ENCODE measurements around the gene KIT. TPM values are rescaled to one million over a fixed set of nuclear protein-coding genes. Genes with fewer than 3 reads are reported as not detected.

Gene KIT
- total RNA-seq, 1 experiment from 2014 or later = not detected

- Histone ChIP-seq H3K27ac (ENCODE audit: low read depth, low read length) (no peak overlapping the region), H3K36me3 (ENCODE audit: control insufficient read depth in 1 of 2, insufficient read depth in 2 of 2, low read length in 2 of 2) (no peaks in the 10 kb centered on the region), H3K9me3 (ENCODE audit: control insufficient read depth in 1 of 2, insufficient read depth in 1 of 2, low read depth in 1 of 2, low read length in 2 of 2) (no peaks in the 10 kb centered on the region), H2AFZ (ENCODE audit: low read depth, low read length, poor library complexity, severe bottlenecking) (no peak overlapping the region), H3K27me3 (ENCODE audit: insufficient read depth, low read length) (peaks cover 6% of the 10 kb centered on the region; the same call in 1 of the 2 replicates), H3K9me2 (ENCODE audit: insufficient read depth) (no peaks in the 10 kb centered on the region), H3K4me3 (replicated peaks in 1 of 2; ENCODE audit: low read depth in 1 of 2, low read length in 2 of 2) (no peak overlapping the region), H3K4me1 (ENCODE audit: control insufficient read depth in 1 of 2, insufficient read depth in 2 of 2, low read length in 2 of 2) (peaks cover 0 to 3% of the 10 kb centered on the region in 2 experiments; a peak in 2 of 4 replicates), H4K20me1 (ENCODE audit: insufficient read depth) (no peaks in the 10 kb centered on the region), H3K4me2 (ENCODE audit: low read length) (no peak overlapping the region), H3K79me2 (ENCODE audit: insufficient read depth, low read length) (no peaks in the 10 kb centered on the region), H3K9ac (ENCODE audit: low read length) (no peak overlapping the region)
- BruUV-seq (replicated peaks) = no TSS peak
- no peak for TF ChIP-seq ATF3 (IDR thresholded peaks at IDR 0.05)
- no peak for TF ChIP-seq FOSL1 (IDR thresholded peaks at IDR 0.05; ENCODE audit: low read depth)
- no peak for TF ChIP-seq ZBTB33 (IDR thresholded peaks at IDR 0.05; ENCODE audit: extremely low read depth, insufficient replicate concordance, low read length)
- no peak for TF ChIP-seq JUND (IDR thresholded peaks at IDR 0.05)
- TF ChIP-seq CTCF (IDR thresholded peaks at IDR 0.05 in 2 of 3, conservative IDR thresholded peaks at IDR 0.05 in 1 of 3; ENCODE audit: borderline replicate concordance in 1 of 3, insufficient read depth in 1 of 3, low read depth in 2 of 3, low read length in 2 of 3) = no peak
- TF ChIP-seq ZNF274 (IDR thresholded peaks at IDR 0.05; ENCODE audit: low read depth, low read length) = no peak
- no peak for TF ChIP-seq SRF (IDR thresholded peaks at IDR 0.05; ENCODE audit: low read depth)
- TF ChIP-seq EZH2 (IDR thresholded peaks at IDR 0.05) = no peak
- ATAC-seq (no peak), DNase-seq (ENCODE audit: low read depth, low spot score) (no peak)
- CTCF ChIA-PET = no interaction called here
- intact Hi-C loops (cut with micrococcal nuclease) = loop anchor here (10.0 kb wide), 1 partner anchor 340 kb away; no protein-coding TSS in a partner anchor
- POLR2A ChIA-PET = no interaction called here
- RAD21 ChIA-PET (ENCODE audit: low non-redundant PET in 1 of 2, low total read pairs in 2 of 2, uncharacterized antibody in 2 of 2, unreplicated experiment in 2 of 2) = no interaction called here
Measured at GRCh38 chr4:54664400-54664799, 6.6 kb downstream of the KIT start.

All from HCT116 (cell line).